Activated CD4-positive, alpha-beta T cell treated with anti-CD3 and anti-CD28 coated beads, Interleukin-2, amount 50 U/mL, for 1 hour (primary cell): ENCODE data around the gene EPHB6.
A peak's percentile ranks its signal among the peaks of the same experiment; 100 is the strongest.

Source experiments
- DNase-seq: peaks from one replicate; pipeline ENCODE4 v3.0.0-alpha.2; 2020

The EPHB6 gene

GRCh38 chr7:142854372-142855113 lies at the start of gene EPHB6:
Gene EPHB6 (plus strand): TSS chr7:142855076. CDS start chr7:142863228, 8,152 bp downstream.
- DNase-seq: peak; percentile 51

GRCh38 chr7:142805350-142806021 lies 49.4 kb upstream of the EPHB6 start:
- no peak for DNase-seq

GRCh38 chr7:142806022-142806356 lies 48.9 kb upstream of the EPHB6 start:
- no peak for DNase-seq

- DNase-seq: no peak
These were observed 47.9 kb upstream of the EPHB6 start for GRCh38 chr7:142806957-142807356.

- DNase-seq: peak; percentile 34
These were observed 46.9 kb upstream of the EPHB6 start for GRCh38 chr7:142807855-142808460.

GRCh38 chr7:142808461-142808801 lies 46.4 kb upstream of the EPHB6 start:
- DNase-seq: no peak

GRCh38 chr7:142808802-142809583 lies 45.9 kb upstream of the EPHB6 start:
- peak; percentile 92 for DNase-seq

- DNase-seq: no peak
These were observed 45.2 kb upstream of the EPHB6 start for GRCh38 chr7:142809671-142810070.

GRCh38 chr7:142811154-142811737 lies 43.6 kb upstream of the EPHB6 start:
- DNase-seq: no peak

- DNase-seq: peak; percentile 11
These were observed 42.2 kb upstream of the EPHB6 start for GRCh38 chr7:142812437-142813215.

GRCh38 chr7:142813226-142813625 lies 41.6 kb upstream of the EPHB6 start:
- DNase-seq: no peak

GRCh38 chr7:142813699-142814098 lies 41.2 kb upstream of the EPHB6 start:
- DNase-seq: no peak

GRCh38 chr7:142814451-142814850 lies 40.4 kb upstream of the EPHB6 start:
- DNase-seq: no peak

GRCh38 chr7:142815134-142815533 lies 39.7 kb upstream of the EPHB6 start:
- DNase-seq: no peak

GRCh38 chr7:142817506-142817905 lies 37.4 kb upstream of the EPHB6 start:
- DNase-seq: no peak

GRCh38 chr7:142819530-142819929 lies 35.3 kb upstream of the EPHB6 start:
- no peak for DNase-seq

- DNase-seq: no peak
These were observed 32.2 kb upstream of the EPHB6 start for GRCh38 chr7:142822714-142823113.

GRCh38 chr7:142827951-142828500 lies 26.9 kb upstream of the EPHB6 start:
- DNase-seq: no peak

- DNase-seq: no peak
These were observed 22.5 kb upstream of the EPHB6 start for GRCh38 chr7:142832417-142832816.

- no peak for DNase-seq
These were observed 21.5 kb upstream of the EPHB6 start for GRCh38 chr7:142833174-142834048.

GRCh38 chr7:142835487-142835886 lies 19.4 kb upstream of the EPHB6 start:
- DNase-seq: peak; percentile 14
